PFSK-1 (cell line): ENCODE results near the gene MAN2A2.

Experiments used
- FOXP2 ChIP-seq: optimal IDR thresholded peaks from 2 replicates; pipeline ENCODE3; 2011; ENCODE audit warnings: borderline replicate concordance, control low read depth, inconsistent platforms; ENCODE audit not compliant: insufficient read depth; ENCODE audit errors: extremely low read length, extremely low read depth
- POLR2AphosphoS5 ChIP-seq: IDR thresholded peaks from 2 replicates; pipeline ENCODE4 v1.6.1; 2012; ENCODE audit warnings: low read depth, mild to moderate bottlenecking, control low read depth, low read length, moderate library complexity
- REST ChIP-seq, 2 experiments: IDR thresholded peaks; 2 replicates each; pipeline versions ENCODE4 v1.6.1 to v1.8.0; 2011 to 2012; ENCODE audit warnings: low read depth in 2 of 2, low read length in 2 of 2, control low read depth in 1 of 2, inconsistent platforms in 1 of 2, mild to moderate bottlenecking in 1 of 2, moderate library complexity in 1 of 2; ENCODE audit not compliant: insufficient read depth in 1 of 2
- SIN3A ChIP-seq: IDR thresholded peaks from 2 replicates; pipeline ENCODE4 v1.6.1; 2012; ENCODE audit warnings: mild to moderate bottlenecking, low read length, moderate library complexity, borderline replicate concordance; ENCODE audit not compliant: insufficient read depth
- TAF1 ChIP-seq: IDR thresholded peaks from 2 replicates; pipeline ENCODE4 v1.6.1; 2012; ENCODE audit warnings: low read length, control low read depth, borderline replicate concordance; ENCODE audit not compliant: insufficient read depth

The MAN2A2 gene

DNA sequence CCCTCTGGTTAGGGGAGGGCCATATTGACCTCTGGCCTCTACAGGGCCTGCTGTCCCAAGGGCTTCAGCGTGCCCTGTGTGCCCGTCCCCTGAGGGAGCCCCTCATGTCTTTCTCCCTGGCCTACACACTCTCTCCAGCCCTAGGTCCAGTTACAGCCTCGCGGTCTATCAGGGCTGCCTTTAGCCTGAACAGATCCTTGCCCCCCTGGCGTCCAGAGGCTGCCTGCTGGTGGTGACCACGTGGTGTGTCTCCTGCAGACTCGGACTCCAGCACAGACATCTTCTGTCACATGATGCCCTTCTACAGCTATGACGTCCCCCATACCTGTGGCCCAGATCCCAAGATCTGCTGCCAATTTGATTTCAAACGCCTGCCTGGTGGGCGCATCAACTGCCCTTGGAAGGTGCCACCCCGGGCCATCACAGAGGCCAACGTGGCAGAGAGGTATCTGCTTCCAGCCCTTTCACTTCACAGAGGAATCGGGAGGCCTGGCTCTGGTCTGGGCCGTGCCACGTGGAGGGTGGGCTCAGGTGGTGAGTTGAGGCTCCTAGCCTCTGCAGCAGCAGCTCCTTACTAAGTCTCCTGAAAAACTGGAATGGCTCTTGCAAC, 4.1 kb downstream of the MAN2A2 start:
- TF ChIP-seq REST (IDR thresholded peaks at IDR 0.05; ENCODE audit: insufficient read depth in 1 of 2, low read depth in 2 of 2, low read length in 2 of 2): no peak
- TF ChIP-seq FOXP2: no peak
- no peak for TF ChIP-seq SIN3A
- no peak for TF ChIP-seq POLR2AphosphoS5
- no peak for TF ChIP-seq TAF1

DNA sequence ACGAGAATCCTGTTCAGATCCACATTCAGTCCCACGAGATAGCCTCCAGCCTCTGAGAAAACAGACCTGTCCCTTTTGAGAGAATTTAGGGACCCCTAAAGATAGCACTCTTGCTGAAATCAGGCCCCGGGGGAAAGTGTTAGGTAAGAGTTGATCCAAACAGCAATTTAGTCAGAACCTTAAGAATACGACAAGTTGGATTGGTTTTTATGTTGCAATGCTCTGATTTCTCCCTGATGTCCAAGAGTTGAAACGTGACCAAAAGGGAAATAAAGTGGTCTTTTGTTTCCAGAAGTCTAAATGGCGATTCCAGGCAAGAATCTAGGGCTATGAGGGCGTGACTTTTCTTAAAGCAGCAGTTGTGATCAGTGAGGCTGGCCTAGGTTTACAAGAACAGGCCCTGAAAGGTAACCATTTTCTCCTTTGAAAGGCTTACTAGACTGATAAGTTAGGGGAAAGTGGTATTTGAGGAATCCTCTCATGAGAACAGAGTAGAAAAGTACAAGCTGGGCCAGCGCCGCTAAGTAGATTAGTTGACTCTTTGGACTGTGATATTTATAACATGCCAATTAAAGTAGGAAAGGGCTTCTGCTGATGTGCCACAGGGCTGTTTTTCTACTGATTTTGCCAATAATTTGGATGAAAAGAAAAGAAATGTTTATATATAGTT, 4.9 kb downstream of the MAN2A2 start:
- TF ChIP-seq REST (IDR thresholded peaks at IDR 0.05; ENCODE audit: insufficient read depth in 1 of 2, low read depth in 2 of 2, low read length in 2 of 2): no peak

GRCh38 chr15:90909976-90910375, 6.9 kb downstream of the MAN2A2 start:
- TF ChIP-seq SIN3A (no peak), POLR2AphosphoS5 (no peak), TAF1 (no peak), FOXP2 (no peak), REST (IDR thresholded peaks at IDR 0.05; ENCODE audit: insufficient read depth in 1 of 2, low read depth in 2 of 2, low read length in 2 of 2) (no peak)

- TF ChIP-seq REST (IDR thresholded peaks at IDR 0.05; ENCODE audit: insufficient read depth in 1 of 2, low read depth in 2 of 2, low read length in 2 of 2) (no peak), TAF1 (no peak), SIN3A (no peak), FOXP2 (no peak), POLR2AphosphoS5 (no peak)
These were observed 7.6 kb downstream of the MAN2A2 start for GRCh38 chr15:90910441-90911301.
